IMR-90 (cell line): Measurements from ENCODE around the gene VEPH1. TPM values are rescaled to one million over a fixed set of nuclear protein-coding genes. Genes with fewer than 3 reads are reported as not detected.

Experiments used
- ATAC-seq: fragments of 200-7000 bp; cut with Tn5 transposase; 2 replicates; pipeline ENCODE4 v1.9.1; 2020; ENCODE audit warnings: low read depth, mild to moderate bottlenecking, moderate library complexity
- BruUV-seq: library from RNA; stranded (reverse); fragments of 400-500 nt; replicated peaks from 2 replicates; lab custom pipeline; 2021; lab: Mats Ljungman, UMichigan
- CTCF ChIA-PET: fragments of 300-600 bp; formaldehyde crosslinking; extraction: SDS; loops from one replicate; lab custom pipeline; 2021; ENCODE audit warnings: antibody characterized with exemption; lab: Yijun Ruan, JAX
- POLR2A ChIA-PET: fragments of 300-600 bp; sonication (Branson Sonifier 250); formaldehyde crosslinking; loops from one replicate; lab custom pipeline; 2022; ENCODE audit warnings: antibody characterized with exemption; ENCODE audit not compliant: unreplicated experiment; lab: Charles Lee
- DNase-seq: peaks from one replicate; pipeline ENCODE4 v3.0.0; 2013
- H2AFZ ChIP-seq: replicated peaks from 2 replicates; pipeline ENCODE3; 2013; ENCODE audit warnings: low read length, mild to moderate bottlenecking; ENCODE audit not compliant: poor library complexity
- H2AK5ac ChIP-seq: 2 replicates; pipeline ENCODE4 v1.6.1; 2013; ENCODE audit warnings: low read depth, low read length, inconsistent platforms
- H2AK9ac ChIP-seq: replicated peaks from 2 replicates; pipeline ENCODE3; 2013; ENCODE audit warnings: mild to moderate bottlenecking, low read depth, low read length, moderate library complexity; ENCODE audit not compliant: poor library complexity
- H2BK120ac ChIP-seq: 2 replicates; pipeline ENCODE4 v1.6.1; 2013; ENCODE audit warnings: low read depth, low read length, inconsistent platforms
- H2BK15ac ChIP-seq: 3 replicates; pipeline ENCODE4 v1.6.1; 2013; ENCODE audit warnings: low read depth, low read length, inconsistent platforms
- H2BK20ac ChIP-seq: 2 replicates; pipeline ENCODE4 v1.6.1; 2013; ENCODE audit warnings: low read depth, mild to moderate bottlenecking, inconsistent platforms, low read length, moderate library complexity
- H2BK5ac ChIP-seq: 2 replicates; pipeline ENCODE4 v1.6.1; 2013; ENCODE audit warnings: mild to moderate bottlenecking, low read depth, low read length, inconsistent platforms; ENCODE audit not compliant: poor library complexity, severe bottlenecking
- H3K14ac ChIP-seq: replicated peaks from 2 replicates; pipeline ENCODE4 v1.6.1; 2013; ENCODE audit warnings: low read depth, low read length, inconsistent platforms
- H3K18ac ChIP-seq: 2 replicates; pipeline ENCODE4 v1.6.1; 2013; ENCODE audit warnings: low read depth, low read length, control low read depth
- H3K23ac ChIP-seq: 2 replicates; pipeline ENCODE4 v1.6.1; 2013; ENCODE audit warnings: low read depth, low read length, inconsistent platforms
- H3K27ac ChIP-seq: 2 replicates; pipeline ENCODE4 v1.5.1; 2013; ENCODE audit warnings: mild to moderate bottlenecking, control low read depth, low read length; ENCODE audit not compliant: insufficient read depth
- H3K27me3 ChIP-seq: 2 replicates; pipeline ENCODE4 v1.6.1; 2013; ENCODE audit warnings: low read length; ENCODE audit not compliant: control insufficient read depth, insufficient read depth
- H3K36me3 ChIP-seq: 2 replicates; pipeline ENCODE4 v1.6.1; 2013; ENCODE audit warnings: low read length, mixed read lengths; ENCODE audit not compliant: control insufficient read depth, insufficient read depth
- H3K4ac ChIP-seq: 2 replicates; pipeline ENCODE4 v1.6.1; 2013; ENCODE audit warnings: low read depth, low read length, inconsistent platforms
- H3K4me1 ChIP-seq: 2 replicates; pipeline ENCODE4 v1.6.1; 2013; ENCODE audit warnings: low read length, mixed read lengths; ENCODE audit not compliant: control insufficient read depth, insufficient read depth
- H3K4me2 ChIP-seq: 2 replicates; pipeline ENCODE4 v1.6.1; 2013; ENCODE audit warnings: low read depth, mild to moderate bottlenecking, control low read depth, low read length, moderate library complexity
- H3K4me3 ChIP-seq: 2 replicates; pipeline ENCODE4 v1.5.1; 2013; ENCODE audit warnings: low read depth, mild to moderate bottlenecking, control low read depth, low read length, moderate library complexity; ENCODE audit not compliant: insufficient read depth
- H3K56ac ChIP-seq: 2 replicates; pipeline ENCODE4 v1.6.1; 2013; ENCODE audit warnings: low read length, inconsistent platforms; ENCODE audit not compliant: insufficient read depth; ENCODE audit errors: extremely low read depth
- H3K79me1 ChIP-seq, 2 experiments: 2 replicates each; pipeline ENCODE4 v1.6.1; 2013; ENCODE audit warnings: low read length in 2 of 2, inconsistent platforms in 1 of 2, low read depth in 1 of 2
- H3K9ac ChIP-seq: 2 replicates; pipeline ENCODE4 v1.6.1; 2013; ENCODE audit warnings: low read depth, low read length, control low read depth
- H3K9me1 ChIP-seq: 2 replicates; pipeline ENCODE4 v1.6.1; 2013; ENCODE audit warnings: low read length, inconsistent platforms; ENCODE audit not compliant: insufficient read depth
- H3K9me3 ChIP-seq: 2 replicates; pipeline ENCODE4 v1.6.1; 2013; ENCODE audit warnings: low read length; ENCODE audit not compliant: control insufficient read depth, insufficient read depth
- H4K20me1 ChIP-seq: 2 replicates; pipeline ENCODE4 v1.6.1; 2013; ENCODE audit warnings: low read length, inconsistent platforms; ENCODE audit not compliant: insufficient read depth
- H4K5ac ChIP-seq: 2 replicates; pipeline ENCODE4 v1.6.1; 2013; ENCODE audit warnings: mild to moderate bottlenecking, low read depth, low read length, control low read depth
- H4K8ac ChIP-seq, 2 experiments: 2 replicates each; pipeline ENCODE4 v1.6.1; 2013; ENCODE audit warnings: low read depth in 2 of 2, low read length in 2 of 2, control low read depth in 1 of 2, inconsistent platforms in 1 of 2
- H4K91ac ChIP-seq: 2 replicates; pipeline ENCODE4 v1.6.1; 2013; ENCODE audit warnings: low read depth, low read length, inconsistent platforms; ENCODE audit not compliant: insufficient read depth
- RFX5 ChIP-seq: IDR thresholded peaks from 2 replicates; pipeline ENCODE4 v1.8.0; 2012; ENCODE audit warnings: low read depth, mild to moderate bottlenecking, low read length, moderate library complexity
- WGBS, 2 experiments: methylation state at CpG; one replicate each; pipeline versions ENCODE4 v1.1.5 to v1.1.7; 2013; ENCODE audit warnings: missing lambda C conversion rate in 2 of 2; ENCODE audit not compliant: insufficient read length in 1 of 2; ENCODE audit errors: extremely low coverage in 2 of 2; 5-methylcytosine and 5-hydroxymethylcytosine counted together
- dilution Hi-C: fragments of 300-500 bp; cut with HindIII; formaldehyde crosslinking; loops from one replicate; pipeline ENCODE4 v1.14.3; 2018; ENCODE audit warnings: low sequenced_read_pairs; ENCODE audit not compliant: unreplicated experiment
- in situ Hi-C: fragments of 300-500 bp; cut with MboI; formaldehyde crosslinking; loops from 3 replicates; pipeline ENCODE4 v1.14.3; 2019; ENCODE audit warnings: low sequenced_read_pairs, inconsistent platforms, mixed read lengths
- intact Hi-C: fragments of 100-400 bp; cut with micrococcal nuclease; formaldehyde crosslinking; loops from 2 replicates; pipeline ENCODE4 v1.10.0; 2022
- polyA plus RNA-seq, 3 experiments: library from polyadenylated mRNA; depleted of rRNA; stranded (reverse); fragments of >200 nt; gene quantifications; 2 replicates each; pipeline ENCODE4 v1.2.3, GENCODE V29; 2012; ENCODE audit warnings: low replicate concordance in 1 of 3
- total RNA-seq: library from RNA; depleted of rRNA; stranded (reverse); fragments of >200 nt; gene quantifications from 2 replicates; pipeline ENCODE4 v1.2.3, GENCODE V29; 2012

The VEPH1 gene
- total and polyA plus RNA-seq, 2 of the 4 experiments (the other 2 are of a cell fraction): 30.5 to 130 TPM

GRCh38 chr3:157392104-157392503 is 111.1 kb downstream of the VEPH1 start:
- Histone ChIP-seq H4K8ac (no peak overlapping the region), H3K9me3 (no peaks in the 10 kb centered on the region), H2BK15ac (no peak overlapping the region), H3K4me2 (no peak overlapping the region), H3K9ac (no peak overlapping the region), H3K36me3 (no peaks in the 10 kb centered on the region), H3K23ac (no peak overlapping the region), H3K56ac (no peak overlapping the region), H2BK20ac (no peak overlapping the region), H3K27me3 (no peaks in the 10 kb centered on the region), H4K5ac (no peak overlapping the region), H3K27ac (no peak overlapping the region), H4K20me1 (no peaks in the 10 kb centered on the region), H3K14ac (no peak overlapping the region), H3K18ac (no peak overlapping the region), H2BK120ac (no peak overlapping the region), H3K79me1 (no peaks in the 10 kb centered on the region), H2AK9ac (no peak overlapping the region), H4K91ac (no peak overlapping the region), H2AK5ac (no peak overlapping the region), H3K4me1 (peaks cover 11% of the 10 kb centered on the region), H3K4me3 (no peak overlapping the region), H3K4ac (no peak overlapping the region), H2BK5ac (no peak overlapping the region), H3K9me1 (no peaks in the 10 kb centered on the region), H2AFZ (no peak overlapping the region)
- dilution Hi-C loops (no loop called here), in situ Hi-C loops (no loop called here), intact Hi-C loops (no loop called here)
- TF ChIP-seq RFX5: no peak
- DNase-seq: no peak
- CTCF ChIA-PET: no interaction called here
- no peak for ATAC-seq
- POLR2A ChIA-PET: no interaction called here
- WGBS, 2 experiments: no CpG with 5 or more reads among the region's 4 CpGs
- BruUV-seq: no TSS peak
